Astrocyte of the cerebellum (primary cell): Measurements from ENCODE around the gene GJB5.

ENCODE experiments used
- DNase-seq: peaks from one replicate; pipeline ENCODE4 v3.0.0-alpha.2; 2011; ENCODE audit warnings: low read depth
- H3K4me3 ChIP-seq: 2 replicates; pipeline ENCODE4 v1.5.1; 2011; ENCODE audit warnings: mild to moderate bottlenecking, low read depth, low read length, moderate library complexity
- in situ Hi-C: cut with HindIII; loops from 2 replicates; pipeline ENCODE4 v1.10.0; 2017; ENCODE audit warnings: low sequenced_read_pairs
- TF ChIP-seq, protein P1 (sequence below): IDR thresholded peaks from 2 replicates; pipeline ENCODE4 v1.5.1; 2012; ENCODE audit warnings: low read length, low read depth, moderate library complexity, mild to moderate bottlenecking; ENCODE audit errors: missing control alignments

Gene GJB5

DNA sequence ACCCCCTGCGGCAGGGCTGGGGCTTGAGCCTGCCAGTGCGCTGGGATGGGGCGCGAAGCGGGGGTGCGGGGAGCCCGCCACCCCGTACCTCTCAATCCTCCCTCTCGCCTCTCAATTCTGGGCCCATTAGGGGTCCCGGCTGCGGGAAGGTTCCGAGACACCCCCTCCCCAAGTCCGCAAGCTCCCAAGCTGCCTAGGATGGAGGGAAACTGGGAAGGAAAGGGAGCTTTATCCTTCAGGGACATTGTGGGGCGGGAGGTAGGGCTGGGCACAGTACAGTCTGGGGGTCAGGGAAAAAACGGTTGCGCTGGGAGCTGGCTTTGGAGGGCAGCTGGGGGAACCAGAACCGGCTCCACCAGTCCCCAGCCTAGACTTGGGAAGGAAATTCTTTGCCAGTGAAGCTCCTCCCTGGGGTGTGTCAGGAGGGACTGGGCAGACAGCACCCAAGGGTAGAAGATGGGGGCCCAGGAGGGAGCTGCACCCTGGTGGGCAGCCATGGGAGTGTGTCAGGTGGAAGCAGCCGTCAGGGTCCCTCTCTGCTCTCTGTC is 27.1 kb downstream of the GJB5 start:
- no peak overlapping the region for H3K4me3 ChIP-seq
- TF ChIP-seq, protein P1, sequence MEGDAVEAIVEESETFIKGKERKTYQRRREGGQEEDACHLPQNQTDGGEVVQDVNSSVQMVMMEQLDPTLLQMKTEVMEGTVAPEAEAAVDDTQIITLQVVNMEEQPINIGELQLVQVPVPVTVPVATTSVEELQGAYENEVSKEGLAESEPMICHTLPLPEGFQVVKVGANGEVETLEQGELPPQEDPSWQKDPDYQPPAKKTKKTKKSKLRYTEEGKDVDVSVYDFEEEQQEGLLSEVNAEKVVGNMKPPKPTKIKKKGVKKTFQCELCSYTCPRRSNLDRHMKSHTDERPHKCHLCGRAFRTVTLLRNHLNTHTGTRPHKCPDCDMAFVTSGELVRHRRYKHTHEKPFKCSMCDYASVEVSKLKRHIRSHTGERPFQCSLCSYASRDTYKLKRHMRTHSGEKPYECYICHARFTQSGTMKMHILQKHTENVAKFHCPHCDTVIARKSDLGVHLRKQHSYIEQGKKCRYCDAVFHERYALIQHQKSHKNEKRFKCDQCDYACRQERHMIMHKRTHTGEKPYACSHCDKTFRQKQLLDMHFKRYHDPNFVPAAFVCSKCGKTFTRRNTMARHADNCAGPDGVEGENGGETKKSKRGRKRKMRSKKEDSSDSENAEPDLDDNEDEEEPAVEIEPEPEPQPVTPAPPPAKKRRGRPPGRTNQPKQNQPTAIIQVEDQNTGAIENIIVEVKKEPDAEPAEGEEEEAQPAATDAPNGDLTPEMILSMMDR, result no peak
- no peak for DNase-seq
- in situ Hi-C loops, result no loop called here

DNA sequence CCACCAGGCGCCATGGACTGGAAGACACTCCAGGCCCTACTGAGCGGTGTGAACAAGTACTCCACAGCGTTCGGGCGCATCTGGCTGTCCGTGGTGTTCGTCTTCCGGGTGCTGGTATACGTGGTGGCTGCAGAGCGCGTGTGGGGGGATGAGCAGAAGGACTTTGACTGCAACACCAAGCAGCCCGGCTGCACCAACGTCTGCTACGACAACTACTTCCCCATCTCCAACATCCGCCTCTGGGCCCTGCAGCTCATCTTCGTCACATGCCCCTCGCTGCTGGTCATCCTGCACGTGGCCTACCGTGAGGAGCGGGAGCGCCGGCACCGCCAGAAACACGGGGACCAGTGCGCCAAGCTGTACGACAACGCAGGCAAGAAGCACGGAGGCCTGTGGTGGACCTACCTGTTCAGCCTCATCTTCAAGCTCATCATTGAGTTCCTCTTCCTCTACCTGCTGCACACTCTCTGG is 29.9 kb downstream of the GJB5 start:
- TF ChIP-seq, protein P1, result no peak
- no peak for DNase-seq
- H3K4me3 ChIP-seq, result no peak overlapping the region

GRCh38 chr1:34785231-34785874 is 30.5 kb downstream of the GJB5 start:
- in situ Hi-C loops, result no loop called here
- DNase-seq, result no peak
- TF ChIP-seq, protein P1, result no peak
- H3K4me3 ChIP-seq, result no peak overlapping the region

More for the DNA sequence above, 29.9 kb downstream of the GJB5 start:
- in situ Hi-C loops, result no loop called here

DNA sequence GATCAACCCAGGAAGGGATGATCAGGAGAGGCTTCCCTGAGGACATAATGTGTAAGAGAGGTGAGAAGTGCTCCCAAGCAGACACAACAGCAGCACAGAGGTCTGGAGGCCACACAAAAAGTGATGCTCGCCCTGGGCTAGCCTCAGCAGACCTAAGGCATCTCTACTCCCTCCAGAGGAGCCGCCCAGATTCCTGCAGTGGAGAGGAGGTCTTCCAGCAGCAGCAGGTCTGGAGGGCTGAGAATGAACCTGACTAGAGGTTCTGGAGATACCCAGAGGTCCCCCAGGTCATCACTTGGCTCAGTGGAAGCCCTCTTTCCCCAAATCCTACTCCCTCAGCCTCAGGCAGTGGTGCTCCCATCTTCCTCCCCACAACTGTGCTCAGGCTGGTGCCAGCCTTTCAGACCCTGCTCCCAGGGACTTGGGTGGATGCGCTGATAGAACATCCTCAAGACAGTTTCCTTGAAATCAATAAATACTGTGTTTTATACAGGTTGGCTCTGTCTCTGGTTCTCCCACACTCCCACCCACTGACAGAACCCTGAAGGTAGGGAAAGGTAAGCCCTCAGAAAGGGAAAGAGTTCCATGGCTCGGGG is 31.1 kb downstream of the GJB5 start:
- DNase-seq, result no peak

DNA sequence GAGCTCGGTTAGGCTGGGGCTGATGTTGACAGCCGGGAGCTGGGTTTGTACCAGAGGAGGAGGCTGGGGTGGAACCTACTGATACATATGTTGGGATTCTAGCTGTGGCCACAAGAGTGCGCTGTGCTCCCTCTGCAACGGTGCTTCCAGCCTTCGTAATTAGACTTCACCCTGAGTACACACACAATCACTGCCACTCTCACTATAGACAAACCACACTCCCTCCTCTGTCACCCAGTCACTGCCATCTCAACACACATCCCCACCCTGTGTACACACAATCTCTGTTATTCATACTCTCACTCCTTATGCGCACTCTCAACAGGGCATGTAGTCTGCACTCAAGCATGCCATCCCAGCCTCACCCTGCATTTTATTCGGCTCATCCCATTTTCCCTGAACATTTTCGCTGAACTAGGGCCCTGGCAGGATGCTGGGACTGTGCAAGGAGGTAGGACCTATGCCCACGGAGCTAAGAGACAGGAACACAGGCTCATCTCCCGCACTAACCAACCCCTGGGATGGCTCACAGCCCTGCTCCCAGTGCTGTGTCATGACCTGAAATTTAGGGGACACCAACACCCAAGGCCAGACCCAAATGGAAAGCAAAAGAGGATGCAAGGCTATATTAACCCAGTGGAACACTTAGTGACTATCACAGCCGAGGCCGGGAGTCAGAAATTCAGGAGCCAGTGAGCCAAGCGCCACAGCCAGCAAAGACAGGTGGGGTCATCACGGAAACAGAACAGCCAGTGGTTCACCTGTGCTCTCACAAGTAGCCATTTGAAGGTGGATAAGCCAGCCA is 31.9 kb downstream of the GJB5 start:
- DNase-seq, result peak; percentile 39
- in situ Hi-C loops, result no loop called here
- TF ChIP-seq, protein P1, result peak; percentile 85
- H3K4me3 ChIP-seq, result no peak overlapping the region

More for the DNA sequence above, 31.1 kb downstream of the GJB5 start:
- in situ Hi-C loops, result no loop called here
- TF ChIP-seq, protein P1, result no peak
- H3K4me3 ChIP-seq, result no peak overlapping the region
